Measurements from ENCODE around the gene TRMT11.

DNA sequence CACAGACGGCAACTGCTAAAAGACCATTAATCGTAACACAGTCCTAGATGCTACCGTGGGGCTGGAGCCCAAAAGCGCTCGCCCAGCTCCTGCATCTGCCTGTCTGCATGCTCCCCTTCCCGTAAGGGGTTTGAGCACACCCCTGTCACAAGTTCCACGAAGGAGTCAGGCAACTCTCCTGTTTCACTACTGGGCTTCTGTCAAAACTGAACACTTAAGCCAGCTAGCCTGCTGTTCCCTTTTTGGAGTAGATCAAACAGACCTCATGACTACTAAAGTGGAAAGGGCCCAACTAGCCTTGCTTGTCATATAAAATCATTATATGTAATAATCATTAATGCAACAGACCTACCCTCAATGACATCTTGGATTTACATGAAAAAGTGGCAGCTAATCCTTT, 61.3 kb downstream of the TRMT11 start:
- TF ChIP-seq EZH2phosphoT487 (IDR thresholded peaks at IDR 0.05; ENCODE audit: insufficient read depth, low read depth): no peak
- no peak for TF ChIP-seq EZH2 (IDR thresholded peaks at IDR 0.05; ENCODE audit: insufficient read depth, poor library complexity, severe bottlenecking)
